H1 (cell line): Measurements from ENCODE around the gene TGFBI. TPM values are rescaled to one million over a fixed set of nuclear protein-coding genes. Genes with fewer than 3 reads are reported as not detected.

Experiments
- CTCF ChIA-PET: fragments of 300-600 bp; sonication (Branson Sonifier 250); formaldehyde crosslinking; loops from one replicate; lab custom pipeline; 2021; ENCODE audit not compliant: partially characterized antibody; lab: Charles Lee
- POLR2A ChIA-PET: fragments of 300-600 bp; sonication (Branson Sonifier 250); formaldehyde crosslinking; loops from one replicate; lab custom pipeline; 2021; ENCODE audit warnings: inconsistent platforms; ENCODE audit not compliant: partially characterized antibody; lab: Charles Lee
- DNase-seq, 2 experiments: peaks; one replicate each; pipeline versions ENCODE4 v3.0.0 to v3.0.0-alpha.2; 2010 to 2022; ENCODE audit warnings: low spot score in 2 of 2, low read depth in 1 of 2, mixed read lengths in 1 of 2
- FAIRE-seq: peaks from 2 replicates; lab custom pipeline; 2011; peaks lifted over from hg19 to GRCh38; lab: Jason Lieb, UNC
- H2AFZ ChIP-seq: 2 replicates; pipeline ENCODE4 v1.8.1; 2012; ENCODE audit warnings: low read length, inconsistent platforms
- H2AK5ac ChIP-seq: 2 replicates; pipeline ENCODE4 v1.6.1; 2013; ENCODE audit warnings: low read depth, low read length
- H2BK120ac ChIP-seq: replicated peaks from 2 replicates; pipeline ENCODE3; 2013; ENCODE audit warnings: low read depth, low read length, inconsistent platforms
- H2BK12ac ChIP-seq: 2 replicates; pipeline ENCODE4 v1.6.1; 2013; ENCODE audit warnings: low read depth, low read length
- H2BK15ac ChIP-seq: 2 replicates; pipeline ENCODE4 v1.6.1; 2013; ENCODE audit warnings: low read length
- H2BK20ac ChIP-seq: 2 replicates; pipeline ENCODE4 v1.6.1; 2013; ENCODE audit warnings: low read length
- H2BK5ac ChIP-seq: 2 replicates; pipeline ENCODE4 v1.6.1; 2013; ENCODE audit warnings: low read depth, low read length
- H3K14ac ChIP-seq: 2 replicates; pipeline ENCODE4 v1.6.1; 2013; ENCODE audit warnings: inconsistent platforms; ENCODE audit not compliant: insufficient read length
- H3K18ac ChIP-seq: 2 replicates; pipeline ENCODE4 v1.6.1; 2013; ENCODE audit warnings: low read length; ENCODE audit errors: extremely low read depth
- H3K23ac ChIP-seq: 2 replicates; pipeline ENCODE4 v1.6.1; 2013; ENCODE audit warnings: inconsistent platforms; ENCODE audit not compliant: insufficient read length
- H3K23me2 ChIP-seq: 2 replicates; pipeline ENCODE4 v1.6.1; 2013; ENCODE audit warnings: low read depth, low read length
- H3K27ac ChIP-seq: 2 replicates; pipeline ENCODE4 v1.6.1; 2011; ENCODE audit warnings: low read depth, low read length, inconsistent platforms
- H3K27me3 ChIP-seq, 4 experiments: replicated peaks in 1 of 4; 1 replicate in 1 of 4; 2 replicates in 3 of 4; pipeline versions ENCODE4 v1.6.1 to v1.8.1; 2011 to 2013; ENCODE audit warnings: low read length in 3 of 4, mild to moderate bottlenecking in 3 of 4, inconsistent platforms in 2 of 4, mixed read lengths in 2 of 4, moderate library complexity in 1 of 4; ENCODE audit not compliant: control insufficient read depth in 3 of 4, insufficient read depth in 3 of 4; ENCODE audit errors: extremely low read depth in 1 of 4
- H3K36me3 ChIP-seq, 4 experiments: 2 replicates each; pipeline versions ENCODE4 v1.6.1 to v1.8.1; 2011 to 2013; ENCODE audit warnings: mild to moderate bottlenecking in 4 of 4, low read length in 3 of 4, moderate library complexity in 2 of 4, control low read depth in 1 of 4, inconsistent platforms in 1 of 4; ENCODE audit not compliant: insufficient read depth in 4 of 4, control insufficient read depth in 2 of 4
- H3K4ac ChIP-seq: replicated peaks from 2 replicates; pipeline ENCODE3; 2013; ENCODE audit warnings: low read length, low read depth, mixed read lengths, inconsistent platforms; ENCODE audit not compliant: insufficient read length
- H3K4me1 ChIP-seq, 4 experiments: replicated peaks in 1 of 4; 1 replicate in 1 of 4; 2 replicates in 3 of 4; pipeline versions ENCODE4 v1.6.1 to v1.8.1; 2011 to 2013; ENCODE audit warnings: low read length in 3 of 4, inconsistent platforms in 2 of 4, mixed read lengths in 1 of 4; ENCODE audit not compliant: insufficient read depth in 4 of 4, control insufficient read depth in 3 of 4
- H3K4me2 ChIP-seq, 2 experiments: 2 replicates each; pipeline versions ENCODE4 v1.6.1 to v1.8.1; 2011 to 2013; ENCODE audit warnings: low read depth in 2 of 2, low read length in 2 of 2, control low read depth in 1 of 2, inconsistent platforms in 1 of 2, mild to moderate bottlenecking in 1 of 2; ENCODE audit not compliant: insufficient read depth in 1 of 2
- H3K4me3 ChIP-seq, 4 experiments: fragments of 200-600, 300-600 bp in 1 of 4; sonication (generic), shearing (Covaris generic), sonication (Bioruptor Twin) in 1 of 4; 2 replicates each; pipeline versions ENCODE4 v1.5.1 to v1.8.1; 2011 to 2016; ENCODE audit warnings: low read length in 4 of 4, low read depth in 3 of 4, control low read depth in 2 of 4, inconsistent platforms in 2 of 4, mild to moderate bottlenecking in 2 of 4, mixed read lengths in 1 of 4, moderate library complexity in 1 of 4; ENCODE audit not compliant: insufficient read depth in 2 of 4; ENCODE audit errors: extremely low read depth in 1 of 4
- H3K56ac ChIP-seq: replicated peaks from 2 replicates; pipeline ENCODE3; 2013; ENCODE audit warnings: low read depth, mild to moderate bottlenecking, mixed read lengths, low read length, inconsistent platforms; ENCODE audit not compliant: insufficient read length
- H3K79me1 ChIP-seq: 2 replicates; pipeline ENCODE4 v1.6.1; 2013; ENCODE audit warnings: low read depth, low read length, control low read depth
- H3K79me2 ChIP-seq, 2 experiments: 2 replicates each; pipeline versions ENCODE4 v1.6.1 to v1.8.1; 2012 to 2013; ENCODE audit warnings: low read length in 2 of 2, mild to moderate bottlenecking in 2 of 2, inconsistent platforms in 1 of 2; ENCODE audit not compliant: insufficient read depth in 2 of 2, control insufficient read depth in 1 of 2
- H3K9ac ChIP-seq, 4 experiments: replicated peaks in 1 of 4; 1 replicate in 1 of 4; 2 replicates in 3 of 4; pipeline versions ENCODE4 v1.6.1 to v1.8.1; 2011 to 2013; ENCODE audit warnings: low read depth in 3 of 4, low read length in 3 of 4, control low read depth in 2 of 4, mild to moderate bottlenecking in 2 of 4, moderate library complexity in 2 of 4, inconsistent platforms in 1 of 4; ENCODE audit errors: extremely low read depth in 1 of 4
- H3K9me3 ChIP-seq, 2 experiments: 2 replicates each; pipeline versions ENCODE4 v1.6.1 to v1.8.1; 2012 to 2013; ENCODE audit warnings: mild to moderate bottlenecking in 2 of 2, moderate library complexity in 2 of 2, control low read depth in 1 of 2, inconsistent platforms in 1 of 2, low read depth in 1 of 2, low read length in 1 of 2, mixed read lengths in 1 of 2; ENCODE audit not compliant: insufficient read depth in 2 of 2
- H4K20me1 ChIP-seq, 2 experiments: replicated peaks in 1 of 2; 2 replicates each; pipeline versions ENCODE3 to v1.8.1; 2011 to 2013; ENCODE audit warnings: inconsistent platforms in 2 of 2, low read length in 2 of 2, mild to moderate bottlenecking in 1 of 2; ENCODE audit not compliant: insufficient read depth in 2 of 2, control insufficient read depth in 1 of 2
- H4K5ac ChIP-seq: 2 replicates; pipeline ENCODE4 v1.6.1; 2013; ENCODE audit warnings: low read length, low read depth, mixed read lengths, inconsistent platforms; ENCODE audit not compliant: insufficient read length
- H4K8ac ChIP-seq: 2 replicates; pipeline ENCODE4 v1.8.0; 2013; ENCODE audit warnings: mild to moderate bottlenecking, moderate library complexity, low read length, inconsistent platforms; ENCODE audit not compliant: insufficient read depth; ENCODE audit errors: extremely low read depth
- H4K91ac ChIP-seq: replicated peaks from 2 replicates; pipeline ENCODE3; 2013; ENCODE audit warnings: low read length, mixed read lengths, inconsistent platforms; ENCODE audit not compliant: insufficient read length
- ASH2L ChIP-seq: fragments of 200-600, 300-600 bp; sonication (generic); IDR thresholded peaks from one replicate; pipeline ENCODE4 v1.7.1; 2017; ENCODE audit warnings: low read length
- BCL11A ChIP-seq, 2 experiments: IDR thresholded peaks; one replicate each; pipeline ENCODE4 v1.6.1; 2011; ENCODE audit warnings: low read depth in 2 of 2, low read length in 2 of 2, mild to moderate bottlenecking in 2 of 2
- CREB1 ChIP-seq: IDR thresholded peaks from 2 replicates; pipeline ENCODE4 v1.6.1; 2012; ENCODE audit warnings: inconsistent platforms
- KDM4A ChIP-seq: IDR thresholded peaks from one replicate; pipeline ENCODE4 v1.7.1; 2012; ENCODE audit warnings: low read depth, mild to moderate bottlenecking, moderate library complexity, low read length, inconsistent platforms; ENCODE audit not compliant: severe bottlenecking
- NRF1 ChIP-seq: IDR thresholded peaks from 2 replicates; pipeline ENCODE4 v1.6.1; 2011; ENCODE audit warnings: mild to moderate bottlenecking, low read depth, low read length, improper control_type of control experiment
- SAP30 ChIP-seq: fragments of 300-600 bp; sonication (generic); IDR thresholded peaks from 2 replicates; pipeline ENCODE4 v1.7.1; 2012; ENCODE audit warnings: low read length, moderate library complexity, mild to moderate bottlenecking, inconsistent platforms; ENCODE audit not compliant: insufficient read depth, insufficient replicate concordance
- SIN3A ChIP-seq, 2 experiments: IDR thresholded peaks in 1 of 2; conservative IDR thresholded peaks in 1 of 2; 2 replicates each; pipeline ENCODE4 v1.6.1; 2011 to 2012; ENCODE audit warnings: low read length in 2 of 2, improper control_type of control experiment in 1 of 2, low read depth in 1 of 2, mild to moderate bottlenecking in 1 of 2
- SP1 ChIP-seq: IDR thresholded peaks from 2 replicates; pipeline ENCODE4 v1.6.1; 2011; ENCODE audit warnings: low read depth, low read length
- TAF7 ChIP-seq: optimal IDR thresholded peaks from 2 replicates; pipeline ENCODE3; 2011; ENCODE audit warnings: low read depth, mild to moderate bottlenecking, inconsistent platforms, low read length, moderate library complexity, borderline replicate concordance
- USF2 ChIP-seq: IDR thresholded peaks from 2 replicates; pipeline ENCODE4 v1.6.1; 2011; ENCODE audit warnings: low read length, improper control_type of control experiment
- WGBS, 2 experiments: shearing (Covaris generic) in 1 of 2; methylation state at CpG; one replicate each; pipeline versions ENCODE4 v1.1.6 to v1.1.7; 2013 to 2015; ENCODE audit warnings: low lambda C conversion rate in 2 of 2, mixed read lengths in 2 of 2, inconsistent platforms in 1 of 2, low coverage in 1 of 2, missing lambda C conversion rate in 1 of 2; ENCODE audit not compliant: insufficient replicate concordance in 2 of 2, insufficient coverage in 1 of 2, insufficient read length in 1 of 2; ENCODE audit errors: extremely low coverage in 1 of 2, missing lambda C conversion rate in 1 of 2; 5-methylcytosine and 5-hydroxymethylcytosine counted together
- polyA plus RNA-seq, 7 experiments: library from polyadenylated mRNA; depleted of rRNA in 3 of 7; stranded (reverse) in 5 of 7; unstranded in 2 of 7; fragments of >200 nt in 5 of 7; fragments of 200-250 nt in 2 of 7; gene quantifications; 1 replicate in 5 of 7; 2 replicates in 1 of 7; 4 replicates in 1 of 7; pipeline versions ENCODE4 v1.2.1 to v1.2.3, GENCODE V29; 2011 to 2013; ENCODE audit warnings: missing spikeins in 2 of 7, mixed read lengths in 2 of 7
- total RNA-seq: library from RNA; stranded (reverse); fragmentation: NEBNext Ultra II Directional; extraction: Animal tissue kit (Norgen Biotek cat#: 25700); gene quantifications from 2 replicates; pipeline ENCODE4 v1.2.1, GENCODE V29; 2021
- TF ChIP-seq, protein P1 (sequence below): IDR thresholded peaks from 2 replicates; pipeline ENCODE4 v1.6.1; 2012; ENCODE audit warnings: inconsistent platforms

The TGFBI gene
- total and polyA plus RNA-seq, 2 of the 8 experiments (the other 6 are each of a cell fraction or from before 2014, with no cell fraction given) = 6.0 to 8.5 TPM

DNA sequence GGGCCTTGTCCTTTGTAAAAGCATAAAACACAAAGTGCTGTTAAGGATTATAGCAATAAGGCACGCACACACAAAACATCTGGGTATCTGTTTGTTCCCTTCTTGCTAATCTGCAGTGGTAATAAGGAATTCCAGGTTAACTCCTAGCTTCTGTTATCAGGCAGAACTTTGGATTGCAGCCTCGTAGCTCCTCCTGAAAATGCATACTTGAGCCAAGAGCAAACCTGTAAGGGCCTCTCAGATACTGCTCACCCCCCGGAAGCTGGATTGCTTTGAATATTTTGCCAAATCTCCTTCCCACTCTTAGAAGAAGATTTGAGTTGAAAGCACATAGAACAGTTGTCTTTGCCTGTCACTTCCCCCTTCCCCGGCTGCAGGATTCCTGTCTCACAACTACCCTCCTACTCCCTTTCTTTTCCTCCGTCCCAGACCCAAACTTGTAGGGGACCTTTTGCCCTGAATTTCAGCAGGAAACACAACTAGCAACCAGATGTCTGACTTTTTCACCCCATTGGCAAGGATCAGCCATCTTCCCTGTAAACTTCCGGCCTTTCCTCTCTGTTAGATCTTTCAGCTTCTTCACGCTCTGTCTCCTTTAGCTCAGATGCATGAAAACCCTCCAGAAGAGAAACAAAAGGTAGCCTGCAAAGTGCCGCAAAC is 75.6 kb downstream of the TGFBI start:
- Histone ChIP-seq H4K20me1 (no peaks in the 10 kb centered on the region), H3K36me3 (no peaks in the 10 kb centered on the region), H3K27ac (no peak overlapping the region), H2AFZ (peak overlapping the region; percentile 88), H3K23me2 (no peaks in the 10 kb centered on the region), H3K4ac (no peak overlapping the region), H3K18ac (peak overlapping the region; percentile 51; the same call in 1 of the 2 replicates), H3K9me3 (no peaks in the 10 kb centered on the region), H4K5ac (no peak overlapping the region), H3K79me2 (no peaks in the 10 kb centered on the region), H3K4me2 (no peak overlapping the region), H3K79me1 (no peaks in the 10 kb centered on the region), H2BK15ac (no peak overlapping the region; the same call in 1 of the 2 replicates), H2AK5ac (no peak overlapping the region), H3K23ac (no peak overlapping the region), H3K4me3 (no peak overlapping the region), H2BK20ac (no peak overlapping the region), H3K4me1 (peaks cover 0 to 9% (median 0%) of the 10 kb centered on the region in 4 experiments; a peak in 2 of 7 replicates), H2BK120ac (no peak overlapping the region), H4K8ac (no peak overlapping the region), H3K56ac (no peak overlapping the region), H2BK5ac (no peak overlapping the region), H3K14ac (no peak overlapping the region), H4K91ac (no peak overlapping the region), H3K9ac (no peak overlapping the region), H2BK12ac (no peak overlapping the region), H3K27me3 (no peaks in the 10 kb centered on the region; a peak in 1 of 7 replicates)
- DNase-seq = no peak
- no peak for FAIRE-seq
- POLR2A ChIA-PET = interaction anchor here (0.8 kb wide), 1 partner anchor 12 kb away, joined by 3 read pairs; no protein-coding TSS in a partner anchor
- CTCF ChIA-PET = interaction anchor here (0.6 to 1.6 kb wide), 7 partner anchors 22 to 534 kb away, joined by 3 to 7 read pairs (median 3); no protein-coding TSS in a partner anchor
- WGBS, 2 experiments = 68% methylated on average over 8 of the region's 8 CpGs; no CpG with 5 or more reads in 1 of the 2 experiments
- TF ChIP-seq BCL11A (IDR thresholded peaks at IDR 0.05; ENCODE audit: low read depth in 2 of 2, low read length in 2 of 2) (no peak), ASH2L (no peak), CREB1 (no peak), SP1 (no peak), USF2 (no peak), NRF1 (no peak), SAP30 (no peak), TAF7 (no peak), SIN3A (conservative IDR thresholded peaks at IDR 0.05 in 1 of 2, IDR thresholded peaks at IDR 0.05 in 1 of 2; ENCODE audit: low read depth in 1 of 2, low read length in 2 of 2) (no peak), KDM4A (no peak)
- TF ChIP-seq, protein P1, sequence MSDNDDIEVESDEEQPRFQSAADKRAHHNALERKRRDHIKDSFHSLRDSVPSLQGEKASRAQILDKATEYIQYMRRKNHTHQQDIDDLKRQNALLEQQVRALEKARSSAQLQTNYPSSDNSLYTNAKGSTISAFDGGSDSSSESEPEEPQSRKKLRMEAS = no peak
- TF ChIP-seq, all 59 proteins: peak for 0
